ENCODE measurements around the gene SHROOM1. TPM values are rescaled to one million over a fixed set of nuclear protein-coding genes. Genes with fewer than 3 reads are reported as not detected.

Gene SHROOM1
- total RNA-seq, 1 donor from 2014 or later, result 0.79 TPM

DNA sequence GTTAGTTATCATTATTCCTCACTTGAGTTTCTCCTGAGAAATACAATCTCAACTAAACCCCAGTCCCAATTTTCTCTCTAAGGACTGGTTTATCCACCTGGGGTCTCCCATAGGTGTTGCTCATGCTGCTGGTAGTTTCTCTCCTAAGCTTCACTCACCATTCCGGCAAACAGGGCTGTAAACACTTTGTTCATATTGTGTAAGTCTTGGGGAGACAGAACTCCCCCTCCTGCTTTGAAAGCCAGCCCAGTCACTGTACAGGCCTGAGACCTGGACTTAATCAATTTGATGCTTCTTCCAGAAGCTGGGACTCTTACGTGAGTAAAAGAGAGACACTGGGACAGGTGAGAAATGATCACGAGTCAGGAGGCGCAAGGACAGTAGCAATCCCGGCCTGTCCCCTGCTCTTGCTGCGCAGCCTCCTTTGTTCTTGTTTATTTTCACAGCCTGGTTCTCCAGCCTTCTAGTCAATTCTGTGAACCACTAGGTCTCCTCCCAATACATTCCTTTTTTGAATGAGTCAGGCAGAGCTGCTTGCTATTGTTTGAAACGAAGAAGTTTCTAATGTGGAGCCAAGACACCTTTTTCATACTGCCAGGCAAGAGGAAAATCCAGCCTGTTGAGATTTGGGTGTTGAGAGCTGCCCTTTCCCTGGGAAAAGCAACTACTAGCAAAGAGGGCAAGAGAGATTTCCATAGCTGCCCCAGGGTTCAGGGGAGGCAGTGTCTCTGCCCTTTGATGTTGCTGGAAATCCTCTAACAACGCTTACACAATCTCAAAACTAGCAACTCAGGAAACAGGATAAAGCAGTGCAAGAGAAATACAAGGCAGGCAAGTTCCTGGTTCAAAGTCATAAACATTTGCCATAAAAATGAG, 9.2 kb upstream of the SHROOM1 start:
- DNase-seq (ENCODE audit: low read depth), result peak; percentile 56
- no peak for FAIRE-seq
- TF ChIP-seq, protein P1, sequence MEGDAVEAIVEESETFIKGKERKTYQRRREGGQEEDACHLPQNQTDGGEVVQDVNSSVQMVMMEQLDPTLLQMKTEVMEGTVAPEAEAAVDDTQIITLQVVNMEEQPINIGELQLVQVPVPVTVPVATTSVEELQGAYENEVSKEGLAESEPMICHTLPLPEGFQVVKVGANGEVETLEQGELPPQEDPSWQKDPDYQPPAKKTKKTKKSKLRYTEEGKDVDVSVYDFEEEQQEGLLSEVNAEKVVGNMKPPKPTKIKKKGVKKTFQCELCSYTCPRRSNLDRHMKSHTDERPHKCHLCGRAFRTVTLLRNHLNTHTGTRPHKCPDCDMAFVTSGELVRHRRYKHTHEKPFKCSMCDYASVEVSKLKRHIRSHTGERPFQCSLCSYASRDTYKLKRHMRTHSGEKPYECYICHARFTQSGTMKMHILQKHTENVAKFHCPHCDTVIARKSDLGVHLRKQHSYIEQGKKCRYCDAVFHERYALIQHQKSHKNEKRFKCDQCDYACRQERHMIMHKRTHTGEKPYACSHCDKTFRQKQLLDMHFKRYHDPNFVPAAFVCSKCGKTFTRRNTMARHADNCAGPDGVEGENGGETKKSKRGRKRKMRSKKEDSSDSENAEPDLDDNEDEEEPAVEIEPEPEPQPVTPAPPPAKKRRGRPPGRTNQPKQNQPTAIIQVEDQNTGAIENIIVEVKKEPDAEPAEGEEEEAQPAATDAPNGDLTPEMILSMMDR (IDR thresholded peaks at IDR 0.05; ENCODE audit: insufficient read depth, low read length, severe bottlenecking), result no peak

DNA sequence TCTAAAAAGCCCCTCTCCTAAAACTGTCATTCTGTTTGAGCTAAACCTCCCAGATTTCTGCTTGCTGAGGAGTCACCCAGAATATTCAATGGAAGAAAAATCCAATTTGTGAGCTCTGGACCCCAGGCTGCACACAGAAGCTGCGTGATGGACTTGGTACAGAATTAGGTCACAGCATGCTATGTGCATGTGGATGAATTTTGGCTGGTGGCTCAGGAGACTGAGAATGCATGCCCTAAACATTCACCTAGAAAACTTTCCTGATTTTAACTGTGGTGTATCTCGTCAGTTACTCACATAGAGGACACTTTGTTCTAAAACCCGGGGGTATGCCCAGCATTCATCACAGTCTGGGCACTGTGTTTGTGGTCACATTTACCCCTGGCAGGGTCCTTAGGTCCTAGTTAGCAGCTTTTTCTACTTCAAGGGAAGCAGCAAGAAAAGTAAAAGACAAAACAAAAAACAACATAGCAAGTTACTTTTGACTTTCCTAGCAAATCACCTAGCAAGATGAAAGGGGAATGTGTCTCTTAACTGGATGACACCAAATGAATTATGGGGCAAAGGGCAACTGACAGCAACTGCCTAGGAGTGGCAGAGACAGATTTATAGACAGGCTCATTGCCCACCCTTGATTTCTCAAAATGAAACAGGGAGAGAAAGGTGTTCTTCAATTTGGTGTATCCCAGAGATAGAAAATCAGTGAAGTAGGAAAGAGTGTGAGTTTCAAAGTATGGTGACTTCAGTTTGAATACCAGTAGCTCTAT, 8.3 kb upstream of the SHROOM1 start:
- H3K36me3 ChIP-seq (ENCODE audit: control insufficient read depth, insufficient read depth, low read length), result no peaks in the 10 kb centered on the region
- TF ChIP-seq, protein P1 (IDR thresholded peaks at IDR 0.05; ENCODE audit: insufficient read depth, low read length, severe bottlenecking), result no peak
- DNase-seq (ENCODE audit: low read depth), result no peak
- FAIRE-seq, result no peak
- H3K4me3 ChIP-seq (ENCODE audit: low read depth, low read length), result no peak overlapping the region
- H3K27me3 ChIP-seq (ENCODE audit: control insufficient read depth, insufficient read depth, low read length), result no peaks in the 10 kb centered on the region

More for the DNA sequence above, 9.2 kb upstream of the SHROOM1 start:
- H3K27me3 ChIP-seq (ENCODE audit: control insufficient read depth, insufficient read depth, low read length), result no peaks in the 10 kb centered on the region
- H3K36me3 ChIP-seq (ENCODE audit: control insufficient read depth, insufficient read depth, low read length), result no peaks in the 10 kb centered on the region
- no peak overlapping the region for H3K4me3 ChIP-seq (ENCODE audit: low read depth, low read length)

DNA sequence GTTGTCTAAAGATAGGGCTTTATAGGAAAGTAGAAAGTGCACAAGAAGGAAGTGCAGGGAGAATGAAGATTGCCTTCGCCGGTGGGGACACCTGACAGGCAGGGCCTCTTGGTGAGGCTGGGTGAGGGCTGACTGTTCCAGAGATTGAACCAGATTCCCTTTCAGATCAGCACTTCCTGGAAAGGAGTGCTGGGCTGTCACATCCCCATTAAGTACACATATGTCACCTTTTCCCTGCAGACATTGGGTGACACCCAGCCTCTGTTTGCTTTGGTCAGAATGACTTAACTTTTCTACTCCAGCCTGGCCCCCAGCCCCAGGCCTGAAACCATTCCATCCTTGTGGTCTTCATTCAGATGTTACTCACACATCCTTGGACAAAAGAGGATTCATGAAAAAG, 7.4 kb upstream of the SHROOM1 start:
- no peaks in the 10 kb centered on the region for H3K27me3 ChIP-seq (ENCODE audit: control insufficient read depth, insufficient read depth, low read length)
- DNase-seq (ENCODE audit: low read depth) (no peak), FAIRE-seq (no peak)
- H3K4me3 ChIP-seq (ENCODE audit: low read depth, low read length), result no peak overlapping the region
- no peaks in the 10 kb centered on the region for H3K36me3 ChIP-seq (ENCODE audit: control insufficient read depth, insufficient read depth, low read length)
- TF ChIP-seq, protein P1 (IDR thresholded peaks at IDR 0.05; ENCODE audit: insufficient read depth, low read length, severe bottlenecking), result no peak

DNA sequence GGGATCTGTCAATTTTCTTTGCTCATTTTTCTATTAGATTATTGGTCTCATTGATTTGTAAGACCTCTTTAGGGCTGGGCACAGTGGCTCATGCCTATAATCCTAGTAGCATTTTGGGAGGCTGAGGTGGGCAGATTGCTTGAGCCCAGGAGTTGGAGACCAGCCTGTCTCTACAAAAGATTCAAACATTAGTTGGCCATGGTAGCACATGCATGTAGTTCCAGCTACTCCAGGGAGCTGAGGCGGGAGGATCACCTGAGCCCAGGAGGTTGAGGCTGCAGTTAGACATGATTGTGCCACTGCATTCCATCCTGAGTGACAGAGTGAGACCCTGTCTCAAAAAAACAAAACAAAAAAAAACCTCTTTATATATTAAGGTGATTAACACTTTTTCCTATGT, 6.4 kb upstream of the SHROOM1 start:
- TF ChIP-seq, protein P1 (IDR thresholded peaks at IDR 0.05; ENCODE audit: insufficient read depth, low read length, severe bottlenecking), result no peak
- FAIRE-seq, result no peak

DNA sequence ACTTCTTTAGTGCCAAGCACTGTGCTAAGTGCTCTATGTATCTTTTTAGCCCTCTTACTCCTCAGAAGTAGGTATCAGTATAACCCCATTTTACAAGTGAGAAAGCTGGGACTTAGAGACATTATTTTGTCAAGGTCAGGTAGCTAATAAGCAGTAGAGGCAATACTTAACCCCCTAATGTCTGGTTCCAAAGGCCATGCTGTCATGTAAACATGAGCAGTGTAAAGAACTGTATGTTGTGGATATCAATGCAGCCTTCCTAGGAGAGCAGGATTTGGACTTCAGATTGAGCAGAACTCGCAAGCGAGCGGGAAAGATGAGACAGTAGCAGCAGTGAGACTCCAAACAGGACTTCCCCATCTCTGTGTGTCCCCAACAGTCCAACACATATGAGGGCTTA, 3.6 kb upstream of the SHROOM1 start:
- FAIRE-seq, result no peak

More for the DNA sequence above, 6.4 kb upstream of the SHROOM1 start:
- DNase-seq (ENCODE audit: low read depth), result no peak
- Histone ChIP-seq H3K4me3 (ENCODE audit: low read depth, low read length) (no peak overlapping the region), H3K27me3 (ENCODE audit: control insufficient read depth, insufficient read depth, low read length) (no peaks in the 10 kb centered on the region), H3K36me3 (ENCODE audit: control insufficient read depth, insufficient read depth, low read length) (no peaks in the 10 kb centered on the region)

More for the DNA sequence above, 3.6 kb upstream of the SHROOM1 start:
- no peaks in the 10 kb centered on the region for H3K27me3 ChIP-seq (ENCODE audit: control insufficient read depth, insufficient read depth, low read length)
- H3K36me3 ChIP-seq (ENCODE audit: control insufficient read depth, insufficient read depth, low read length), result no peaks in the 10 kb centered on the region
- no peak overlapping the region for H3K4me3 ChIP-seq (ENCODE audit: low read depth, low read length)
- no peak for DNase-seq (ENCODE audit: low read depth)
- TF ChIP-seq, protein P1 (IDR thresholded peaks at IDR 0.05; ENCODE audit: insufficient read depth, low read length, severe bottlenecking), result no peak
